ENCODE data around the gene ZCCHC7. TPM values are rescaled to one million over a fixed set of nuclear protein-coding genes. Genes with fewer than 3 reads are reported as not detected.

The ZCCHC7 gene
- total and polyA plus RNA-seq, 2 experiments from 2014 or later = 29.8 to 38.8 TPM

DNA sequence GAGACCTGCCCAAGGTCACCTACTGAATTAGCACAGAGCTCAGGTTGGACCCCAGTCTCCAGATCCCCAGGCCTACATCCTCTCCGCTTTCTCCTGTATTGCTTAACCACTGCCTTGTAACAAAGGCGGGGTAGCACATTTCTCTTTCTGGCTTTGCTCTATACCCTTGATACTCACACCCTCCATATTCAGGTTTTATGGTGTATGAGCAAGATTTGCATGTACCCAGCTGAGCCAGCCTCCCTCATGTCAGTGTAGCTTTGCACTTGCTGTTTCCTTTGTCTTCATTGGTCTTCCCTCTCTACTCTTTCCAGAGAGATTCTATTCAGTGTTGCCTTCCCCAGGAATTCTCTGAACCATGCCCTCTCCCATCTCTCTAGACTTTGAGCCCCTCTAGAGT lies 19.6 kb upstream of the ZCCHC7 start (continued):
- TF ChIP-seq, protein P1, sequence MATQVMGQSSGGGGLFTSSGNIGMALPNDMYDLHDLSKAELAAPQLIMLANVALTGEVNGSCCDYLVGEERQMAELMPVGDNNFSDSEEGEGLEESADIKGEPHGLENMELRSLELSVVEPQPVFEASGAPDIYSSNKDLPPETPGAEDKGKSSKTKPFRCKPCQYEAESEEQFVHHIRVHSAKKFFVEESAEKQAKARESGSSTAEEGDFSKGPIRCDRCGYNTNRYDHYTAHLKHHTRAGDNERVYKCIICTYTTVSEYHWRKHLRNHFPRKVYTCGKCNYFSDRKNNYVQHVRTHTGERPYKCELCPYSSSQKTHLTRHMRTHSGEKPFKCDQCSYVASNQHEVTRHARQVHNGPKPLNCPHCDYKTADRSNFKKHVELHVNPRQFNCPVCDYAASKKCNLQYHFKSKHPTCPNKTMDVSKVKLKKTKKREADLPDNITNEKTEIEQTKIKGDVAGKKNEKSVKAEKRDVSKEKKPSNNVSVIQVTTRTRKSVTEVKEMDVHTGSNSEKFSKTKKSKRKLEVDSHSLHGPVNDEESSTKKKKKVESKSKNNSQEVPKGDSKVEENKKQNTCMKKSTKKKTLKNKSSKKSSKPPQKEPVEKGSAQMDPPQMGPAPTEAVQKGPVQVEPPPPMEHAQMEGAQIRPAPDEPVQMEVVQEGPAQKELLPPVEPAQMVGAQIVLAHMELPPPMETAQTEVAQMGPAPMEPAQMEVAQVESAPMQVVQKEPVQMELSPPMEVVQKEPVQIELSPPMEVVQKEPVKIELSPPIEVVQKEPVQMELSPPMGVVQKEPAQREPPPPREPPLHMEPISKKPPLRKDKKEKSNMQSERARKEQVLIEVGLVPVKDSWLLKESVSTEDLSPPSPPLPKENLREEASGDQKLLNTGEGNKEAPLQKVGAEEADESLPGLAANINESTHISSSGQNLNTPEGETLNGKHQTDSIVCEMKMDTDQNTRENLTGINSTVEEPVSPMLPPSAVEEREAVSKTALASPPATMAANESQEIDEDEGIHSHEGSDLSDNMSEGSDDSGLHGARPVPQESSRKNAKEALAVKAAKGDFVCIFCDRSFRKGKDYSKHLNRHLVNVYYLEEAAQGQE (IDR thresholded peaks at IDR 0.05; ENCODE audit: unreplicated experiment) = no peak
- TF ChIP-seq JUNB (IDR thresholded peaks at IDR 0.05; ENCODE audit: unreplicated experiment) (no peak), ZNF114 (CRISPR knock-in tag; IDR thresholded peaks at IDR 0.05) (no peak), ZNF331 (CRISPR knock-in tag; IDR thresholded peaks at IDR 0.05; ENCODE audit: low read depth) (no peak), NANOG (IDR thresholded peaks at IDR 0.05; ENCODE audit: borderline replicate concordance) (no peak), STAT1 (IDR thresholded peaks at IDR 0.05; ENCODE audit: unreplicated experiment) (no peak)

- Histone ChIP-seq H3K4me1 (ENCODE audit: insufficient read depth) (0 out of 2 replicates have a peak, but pooled peaks cover 2% of the 10 kb centered on the region), H3K36me3 (ENCODE audit: insufficient read depth) (no peaks in the 10 kb centered on the region), H4K20me1 (replicated peaks; ENCODE audit: insufficient read depth) (no peaks in the 10 kb centered on the region), H3F3A (replicated peaks; ENCODE audit: low read depth) (no peaks in the 10 kb centered on the region), H3K79me2 (replicated peaks; ENCODE audit: insufficient read depth) (no peaks in the 10 kb centered on the region), H3K4me2 (no peak overlapping the region), H3K9me2 (ENCODE audit: insufficient read depth) (0 out of 2 replicates have a peak, but pooled peaks cover 6% of the 10 kb centered on the region), H3K27ac (ENCODE audit: low read depth) (no peak overlapping the region), H2AFZ (no peak overlapping the region), H3K4me3 (no peak overlapping the region), H3K27me3 (ENCODE audit: insufficient read depth) (no peaks in the 10 kb centered on the region)
- Mint-ChIP-seq H3K27ac (no peak overlapping the region), H3K36me3 (ENCODE audit: low read depth) (no peaks in the 10 kb centered on the region), H3K4me3 (no peak overlapping the region), H3K27me3 (ENCODE audit: insufficient read depth, low read depth, poor library complexity) (peaks cover 2% of the 10 kb centered on the region), H3K9me3 (no peaks in the 10 kb centered on the region), H3K4me1 (peaks cover 7% of the 10 kb centered on the region; the same call in 2 of the 3 replicates)
- TF ChIP-seq JUNB (IDR thresholded peaks at IDR 0.05; ENCODE audit: unreplicated experiment) = no peak
- no peak for TF ChIP-seq ZNF114 (CRISPR knock-in tag; IDR thresholded peaks at IDR 0.05)
- TF ChIP-seq, protein P2, sequence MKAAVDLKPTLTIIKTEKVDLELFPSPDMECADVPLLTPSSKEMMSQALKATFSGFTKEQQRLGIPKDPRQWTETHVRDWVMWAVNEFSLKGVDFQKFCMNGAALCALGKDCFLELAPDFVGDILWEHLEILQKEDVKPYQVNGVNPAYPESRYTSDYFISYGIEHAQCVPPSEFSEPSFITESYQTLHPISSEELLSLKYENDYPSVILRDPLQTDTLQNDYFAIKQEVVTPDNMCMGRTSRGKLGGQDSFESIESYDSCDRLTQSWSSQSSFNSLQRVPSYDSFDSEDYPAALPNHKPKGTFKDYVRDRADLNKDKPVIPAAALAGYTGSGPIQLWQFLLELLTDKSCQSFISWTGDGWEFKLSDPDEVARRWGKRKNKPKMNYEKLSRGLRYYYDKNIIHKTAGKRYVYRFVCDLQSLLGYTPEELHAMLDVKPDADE (IDR thresholded peaks at IDR 0.05) = no peak
- TF ChIP-seq, protein P3, sequence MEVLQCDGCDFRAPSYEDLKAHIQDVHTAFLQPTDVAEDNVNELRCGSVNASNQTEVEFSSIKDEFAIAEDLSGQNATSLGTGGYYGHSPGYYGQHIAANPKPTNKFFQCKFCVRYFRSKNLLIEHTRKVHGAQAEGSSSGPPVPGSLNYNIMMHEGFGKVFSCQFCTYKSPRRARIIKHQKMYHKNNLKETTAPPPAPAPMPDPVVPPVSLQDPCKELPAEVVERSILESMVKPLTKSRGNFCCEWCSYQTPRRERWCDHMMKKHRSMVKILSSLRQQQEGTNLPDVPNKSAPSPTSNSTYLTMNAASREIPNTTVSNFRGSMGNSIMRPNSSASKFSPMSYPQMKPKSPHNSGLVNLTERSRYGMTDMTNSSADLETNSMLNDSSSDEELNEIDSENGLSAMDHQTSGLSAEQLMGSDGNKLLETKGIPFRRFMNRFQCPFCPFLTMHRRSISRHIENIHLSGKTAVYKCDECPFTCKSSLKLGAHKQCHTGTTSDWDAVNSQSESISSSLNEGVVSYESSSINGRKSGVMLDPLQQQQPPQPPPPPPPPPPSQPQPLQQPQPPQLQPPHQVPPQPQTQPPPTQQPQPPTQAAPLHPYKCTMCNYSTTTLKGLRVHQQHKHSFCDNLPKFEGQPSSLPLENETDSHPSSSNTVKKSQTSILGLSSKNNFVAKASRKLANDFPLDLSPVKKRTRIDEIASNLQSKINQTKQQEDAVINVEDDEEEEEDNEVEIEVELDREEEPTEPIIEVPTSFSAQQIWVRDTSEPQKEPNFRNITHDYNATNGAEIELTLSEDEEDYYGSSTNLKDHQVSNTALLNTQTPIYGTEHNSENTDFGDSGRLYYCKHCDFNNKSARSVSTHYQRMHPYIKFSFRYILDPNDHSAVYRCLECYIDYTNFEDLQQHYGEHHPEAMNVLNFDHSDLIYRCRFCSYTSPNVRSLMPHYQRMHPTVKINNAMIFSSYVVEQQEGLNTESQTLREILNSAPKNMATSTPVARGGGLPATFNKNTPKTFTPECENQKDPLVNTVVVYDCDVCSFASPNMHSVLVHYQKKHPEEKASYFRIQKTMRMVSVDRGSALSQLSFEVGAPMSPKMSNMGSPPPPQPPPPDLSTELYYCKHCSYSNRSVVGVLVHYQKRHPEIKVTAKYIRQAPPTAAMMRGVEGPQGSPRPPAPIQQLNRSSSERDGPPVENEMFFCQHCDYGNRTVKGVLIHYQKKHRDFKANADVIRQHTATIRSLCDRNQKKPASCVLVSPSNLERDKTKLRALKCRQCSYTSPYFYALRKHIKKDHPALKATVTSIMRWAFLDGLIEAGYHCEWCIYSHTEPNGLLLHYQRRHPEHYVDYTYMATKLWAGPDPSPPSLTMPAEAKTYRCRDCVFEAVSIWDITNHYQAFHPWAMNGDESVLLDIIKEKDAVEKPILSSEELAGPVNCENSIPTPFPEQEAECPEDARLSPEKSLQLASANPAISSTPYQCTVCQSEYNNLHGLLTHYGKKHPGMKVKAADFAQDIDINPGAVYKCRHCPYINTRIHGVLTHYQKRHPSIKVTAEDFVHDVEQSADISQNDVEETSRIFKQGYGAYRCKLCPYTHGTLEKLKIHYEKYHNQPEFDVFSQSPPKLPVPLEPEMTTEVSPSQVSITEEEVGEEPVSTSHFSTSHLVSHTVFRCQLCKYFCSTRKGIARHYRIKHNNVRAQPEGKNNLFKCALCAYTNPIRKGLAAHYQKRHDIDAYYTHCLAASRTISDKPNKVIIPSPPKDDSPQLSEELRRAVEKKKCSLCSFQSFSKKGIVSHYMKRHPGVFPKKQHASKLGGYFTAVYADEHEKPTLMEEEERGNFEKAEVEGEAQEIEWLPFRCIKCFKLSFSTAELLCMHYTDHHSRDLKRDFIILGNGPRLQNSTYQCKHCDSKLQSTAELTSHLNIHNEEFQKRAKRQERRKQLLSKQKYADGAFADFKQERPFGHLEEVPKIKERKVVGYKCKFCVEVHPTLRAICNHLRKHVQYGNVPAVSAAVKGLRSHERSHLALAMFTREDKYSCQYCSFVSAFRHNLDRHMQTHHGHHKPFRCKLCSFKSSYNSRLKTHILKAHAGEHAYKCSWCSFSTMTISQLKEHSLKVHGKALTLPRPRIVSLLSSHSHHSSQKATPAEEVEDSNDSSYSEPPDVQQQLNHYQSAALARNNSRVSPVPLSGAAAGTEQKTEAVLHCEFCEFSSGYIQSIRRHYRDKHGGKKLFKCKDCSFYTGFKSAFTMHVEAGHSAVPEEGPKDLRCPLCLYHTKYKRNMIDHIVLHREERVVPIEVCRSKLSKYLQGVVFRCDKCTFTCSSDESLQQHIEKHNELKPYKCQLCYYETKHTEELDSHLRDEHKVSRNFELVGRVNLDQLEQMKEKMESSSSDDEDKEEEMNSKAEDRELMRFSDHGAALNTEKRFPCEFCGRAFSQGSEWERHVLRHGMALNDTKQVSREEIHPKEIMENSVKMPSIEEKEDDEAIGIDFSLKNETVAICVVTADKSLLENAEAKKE (CRISPR knock-in tag; IDR thresholded peaks at IDR 0.05) = no peak
- TF ChIP-seq CREB1 (CRISPR knock-in tag; IDR thresholded peaks at IDR 0.05; ENCODE audit: low read depth) = no peak
- TF ChIP-seq EZH2 (IDR thresholded peaks at IDR 0.05; ENCODE audit: low read depth, unreplicated experiment) = no peak
- TF ChIP-seq, protein P1 (IDR thresholded peaks at IDR 0.05; ENCODE audit: unreplicated experiment) = no peak
- no peak for TF ChIP-seq POLR2AphosphoS5 (IDR thresholded peaks at IDR 0.05; ENCODE audit: low read depth)
- TF ChIP-seq NANOG (IDR thresholded peaks at IDR 0.05; ENCODE audit: borderline replicate concordance) = no peak
- ATAC-seq (no peak), DNase-seq (ENCODE audit: low spot score) (no peak)
Observed at GRCh38 chr9:37102486-37102885, 17.9 kb upstream of the ZCCHC7 start.
